Karpas-422 (cell line): Measurements from ENCODE around the gene CUL1. TPM values are rescaled to one million over a fixed set of nuclear protein-coding genes. Genes with fewer than 3 reads are reported as not detected.
"Not testable (repeated sequence)": the region's sequence is repeated elsewhere in the genome, so short reads cannot be mapped to it uniquely, and the experiment has no call there.

Source experiments
- DNase-seq: peaks from one replicate; pipeline ENCODE4 v3.0.0-alpha.2; 2015
- H2AFZ ChIP-seq: fragments of 200-600 bp; sonication (generic); 2 replicates; pipeline ENCODE4 v1.6.1; 2014; ENCODE audit warnings: antibody characterized with exemption, low read length, mixed read lengths
- H3K27ac ChIP-seq: fragments of 200-600 bp; sonication (generic); 2 replicates; pipeline ENCODE4 v1.5.1; 2014; ENCODE audit warnings: mild to moderate bottlenecking, low read length, moderate library complexity
- H3K27me3 ChIP-seq: fragments of 200-600 bp; sonication (generic); 2 replicates; pipeline ENCODE4 v1.6.1; 2014; ENCODE audit warnings: low read length, mixed read lengths
- H3K36me3 ChIP-seq: fragments of 200-600 bp; sonication (generic); 2 replicates; pipeline ENCODE4 v1.6.1; 2014; ENCODE audit warnings: low read length, mixed read lengths; ENCODE audit not compliant: insufficient read depth
- H3K4me1 ChIP-seq: fragments of 200-600 bp; sonication (generic); 2 replicates; pipeline ENCODE4 v1.6.1; 2014; ENCODE audit warnings: mild to moderate bottlenecking, low read length, mixed read lengths
- H3K4me2 ChIP-seq: fragments of 200-600 bp; sonication (generic); 2 replicates; pipeline ENCODE4 v1.6.1; 2014; ENCODE audit warnings: low read length, low read depth, mild to moderate bottlenecking; ENCODE audit not compliant: poor library complexity, severe bottlenecking
- H3K4me3 ChIP-seq: fragments of 200-600 bp; sonication (generic); 2 replicates; pipeline ENCODE4 v1.5.1; 2014; ENCODE audit warnings: mild to moderate bottlenecking, antibody characterized with exemption, low read length, mixed read lengths
- H3K79me2 ChIP-seq: fragments of 200-600 bp; sonication (generic); 2 replicates; pipeline ENCODE4 v1.6.1; 2014; ENCODE audit warnings: mild to moderate bottlenecking, low read length, mixed read lengths
- H3K9ac ChIP-seq: fragments of 200-600 bp; sonication (generic); 2 replicates; pipeline ENCODE4 v1.6.0; 2014; ENCODE audit warnings: low read length
- H3K9me2 ChIP-seq: fragments of 200-600 bp; sonication (generic), shearing (Covaris generic); replicated peaks from 2 replicates; pipeline ENCODE4 v1.6.0; 2014; ENCODE audit warnings: mild to moderate bottlenecking, low read length, moderate library complexity; ENCODE audit not compliant: insufficient read depth
- H3K9me3 ChIP-seq: fragments of 300-700, 200-600 bp; sonication (generic); 2 replicates; pipeline ENCODE4 v1.6.1; 2014; ENCODE audit warnings: low read length, mixed read lengths
- H4K20me1 ChIP-seq: fragments of 200-600 bp; sonication (generic); 2 replicates; pipeline ENCODE4 v1.6.1; 2014; ENCODE audit warnings: mild to moderate bottlenecking, antibody characterized with exemption, low read length, low read depth; ENCODE audit not compliant: insufficient read depth
- total RNA-seq: library from RNA; depleted of rRNA; stranded (reverse); fragments of >200 nt; shearing (Covaris generic); gene quantifications from 2 replicates; pipeline ENCODE4 v1.2.3, GENCODE V29; 2014; ENCODE audit warnings: low replicate concordance

Gene CUL1
- total RNA-seq, 1 experiment from 2014 or later, result 55.5 TPM

- no peaks in the 10 kb centered on the region for H3K27me3 ChIP-seq
- no peak overlapping the region for H3K4me3 ChIP-seq
- H2AFZ ChIP-seq, result no peak overlapping the region
- H3K27ac ChIP-seq, result peak overlapping the region; percentile 26; the same call in 1 of the 2 replicates
- H3K9me3 ChIP-seq, result no peaks in the 10 kb centered on the region
- H3K9ac ChIP-seq, result no peak overlapping the region
- H3K36me3 ChIP-seq, result no peaks in the 10 kb centered on the region
- peaks cover 78% of the 10 kb centered on the region for H4K20me1 ChIP-seq
- peaks cover 100% of the 10 kb centered on the region for H3K79me2 ChIP-seq
- H3K9me2 ChIP-seq, result no peaks in the 10 kb centered on the region
- H3K4me2 ChIP-seq, result peak overlapping the region; percentile 51
- peaks cover 82% of the 10 kb centered on the region for H3K4me1 ChIP-seq
- no peak for DNase-seq
Observed at GRCh38 chr7:148704189-148704588, 5.5 kb downstream of the CUL1 start.

GRCh38 chr7:148704970-148705369 lies 6.3 kb downstream of the CUL1 start:
- H3K4me1 ChIP-seq, result peaks cover 84% of the 10 kb centered on the region
- H3K27me3 ChIP-seq, result no peaks in the 10 kb centered on the region
- no peak overlapping the region for H3K4me3 ChIP-seq
- H3K9ac ChIP-seq, result no peak overlapping the region
- peak overlapping the region; percentile 26 for H3K27ac ChIP-seq
- peaks cover 100% of the 10 kb centered on the region for H3K79me2 ChIP-seq
- H3K36me3 ChIP-seq, result no peaks in the 10 kb centered on the region
- H4K20me1 ChIP-seq, result peaks cover 82% of the 10 kb centered on the region
- DNase-seq, result no peak
- H2AFZ ChIP-seq, result no peak overlapping the region
- peak overlapping the region; percentile 51 for H3K4me2 ChIP-seq
- no peaks in the 10 kb centered on the region for H3K9me2 ChIP-seq
- no peaks in the 10 kb centered on the region for H3K9me3 ChIP-seq

- Histone ChIP-seq H3K9ac (no peak overlapping the region), H3K36me3 (no peaks in the 10 kb centered on the region), H3K4me1 (peaks cover 80% of the 10 kb centered on the region), H3K79me2 (peaks cover 100% of the 10 kb centered on the region), H3K27me3 (no peaks in the 10 kb centered on the region), H3K4me2 (no peak overlapping the region), H3K27ac (0 out of 2 replicates have a peak overlapping the region, but pooled peaks have one; percentile 26), H3K4me3 (no peak overlapping the region), H2AFZ (no peak overlapping the region), H4K20me1 (peaks cover 74% of the 10 kb centered on the region), H3K9me3 (no peaks in the 10 kb centered on the region), H3K9me2 (no peaks in the 10 kb centered on the region)
- no peak for DNase-seq
Observed at GRCh38 chr7:148706368-148706767, 7.7 kb downstream of the CUL1 start.

GRCh38 chr7:148708026-148708885 lies 9.6 kb downstream of the CUL1 start:
- H3K4me2 ChIP-seq, result no peak overlapping the region

GRCh38 chr7:148709014-148709413 lies 10.3 kb downstream of the CUL1 start:
- no peaks in the 10 kb centered on the region for H3K9me3 ChIP-seq
- no peak overlapping the region for H2AFZ ChIP-seq
- no peak for DNase-seq
- peaks cover 100% of the 10 kb centered on the region for H3K79me2 ChIP-seq
- no peaks in the 10 kb centered on the region for H3K27me3 ChIP-seq
- H4K20me1 ChIP-seq, result peaks cover 71% of the 10 kb centered on the region
- H3K27ac ChIP-seq, result no peak overlapping the region
- H3K4me3 ChIP-seq, result no peak overlapping the region
- H3K4me2 ChIP-seq, result no peak overlapping the region
- no peak overlapping the region for H3K9ac ChIP-seq
- no peaks in the 10 kb centered on the region for H3K9me2 ChIP-seq
- H3K4me1 ChIP-seq, result peaks cover 70% of the 10 kb centered on the region
- no peaks in the 10 kb centered on the region for H3K36me3 ChIP-seq

More at GRCh38 chr7:148708026-148708885, 9.6 kb downstream of the CUL1 start:
- H3K79me2 ChIP-seq, result peaks cover 100% of the 10 kb centered on the region
- no peaks in the 10 kb centered on the region for H3K9me3 ChIP-seq
- no peak overlapping the region for H3K9ac ChIP-seq
- peaks cover 77% of the 10 kb centered on the region for H3K4me1 ChIP-seq
- peaks cover 71% of the 10 kb centered on the region for H4K20me1 ChIP-seq
- H3K27me3 ChIP-seq, result no peaks in the 10 kb centered on the region
- no peak overlapping the region for H3K27ac ChIP-seq
- H3K4me3 ChIP-seq, result no peak overlapping the region
- no peak for DNase-seq
- H3K9me2 ChIP-seq, result no peaks in the 10 kb centered on the region
- H2AFZ ChIP-seq, result no peak overlapping the region
- H3K36me3 ChIP-seq, result no peaks in the 10 kb centered on the region

GRCh38 chr7:148710426-148710825 lies 11.7 kb downstream of the CUL1 start:
- not testable (repeated sequence) for H3K4me2 ChIP-seq, DNase-seq, H2AFZ ChIP-seq, H3K9me3 ChIP-seq, H3K27ac ChIP-seq, H3K36me3 ChIP-seq, H3K27me3 ChIP-seq, H3K9ac ChIP-seq, H3K4me3 ChIP-seq, H3K9me2 ChIP-seq
- peaks cover 69% of the 10 kb centered on the region for H3K4me1 ChIP-seq
- H3K79me2 ChIP-seq, result peaks cover 100% of the 10 kb centered on the region
- H4K20me1 ChIP-seq, result peaks cover 73% of the 10 kb centered on the region

GRCh38 chr7:148711191-148712102 lies 12.7 kb downstream of the CUL1 start:
- Histone ChIP-seq H3K79me2 (peaks cover 100% of the 10 kb centered on the region), H3K4me1 (peaks cover 70% of the 10 kb centered on the region), H2AFZ (no peak overlapping the region), H4K20me1 (peaks cover 73% of the 10 kb centered on the region), H3K9ac (no peak overlapping the region), H3K27me3 (no peaks in the 10 kb centered on the region), H3K4me2 (peak overlapping the region; percentile 34), H3K27ac (peak overlapping the region; percentile 17), H3K9me2 (no peaks in the 10 kb centered on the region), H3K4me3 (no peak overlapping the region), H3K9me3 (no peaks in the 10 kb centered on the region), H3K36me3 (no peaks in the 10 kb centered on the region)
- peak; percentile 47 for DNase-seq
